IMR-90 (cell line): ENCODE results near the gene NPAS3. TPM values are rescaled to one million over a fixed set of nuclear protein-coding genes. Genes with fewer than 3 reads are reported as not detected.

Experiments
- ATAC-seq: fragments of 200-7000 bp; cut with Tn5 transposase; 2 replicates; pipeline ENCODE4 v1.9.1; 2020; ENCODE audit warnings: low read depth, mild to moderate bottlenecking, moderate library complexity
- BruUV-seq: library from RNA; stranded (reverse); fragments of 400-500 nt; replicated peaks from 2 replicates; lab custom pipeline; 2021; lab: Mats Ljungman, UMichigan
- CTCF ChIA-PET: fragments of 300-600 bp; formaldehyde crosslinking; extraction: SDS; loops from one replicate; lab custom pipeline; 2021; ENCODE audit warnings: antibody characterized with exemption; lab: Yijun Ruan, JAX
- POLR2A ChIA-PET: fragments of 300-600 bp; sonication (Branson Sonifier 250); formaldehyde crosslinking; loops from one replicate; lab custom pipeline; 2022; ENCODE audit warnings: antibody characterized with exemption; ENCODE audit not compliant: unreplicated experiment; lab: Charles Lee
- DNase-seq: peaks from one replicate; pipeline ENCODE4 v3.0.0; 2013
- H2AFZ ChIP-seq: replicated peaks from 2 replicates; pipeline ENCODE3; 2013; ENCODE audit warnings: low read length, mild to moderate bottlenecking; ENCODE audit not compliant: poor library complexity
- H2AK5ac ChIP-seq: 2 replicates; pipeline ENCODE4 v1.6.1; 2013; ENCODE audit warnings: low read depth, low read length, inconsistent platforms
- H2AK9ac ChIP-seq: replicated peaks from 2 replicates; pipeline ENCODE3; 2013; ENCODE audit warnings: mild to moderate bottlenecking, low read depth, low read length, moderate library complexity; ENCODE audit not compliant: poor library complexity
- H2BK120ac ChIP-seq: 2 replicates; pipeline ENCODE4 v1.6.1; 2013; ENCODE audit warnings: low read depth, low read length, inconsistent platforms
- H2BK15ac ChIP-seq: 3 replicates; pipeline ENCODE4 v1.6.1; 2013; ENCODE audit warnings: low read depth, low read length, inconsistent platforms
- H2BK20ac ChIP-seq: 2 replicates; pipeline ENCODE4 v1.6.1; 2013; ENCODE audit warnings: low read depth, mild to moderate bottlenecking, inconsistent platforms, low read length, moderate library complexity
- H2BK5ac ChIP-seq: 2 replicates; pipeline ENCODE4 v1.6.1; 2013; ENCODE audit warnings: mild to moderate bottlenecking, low read depth, low read length, inconsistent platforms; ENCODE audit not compliant: poor library complexity, severe bottlenecking
- H3K14ac ChIP-seq: replicated peaks from 2 replicates; pipeline ENCODE4 v1.6.1; 2013; ENCODE audit warnings: low read depth, low read length, inconsistent platforms
- H3K18ac ChIP-seq: 2 replicates; pipeline ENCODE4 v1.6.1; 2013; ENCODE audit warnings: low read depth, low read length, control low read depth
- H3K23ac ChIP-seq: 2 replicates; pipeline ENCODE4 v1.6.1; 2013; ENCODE audit warnings: low read depth, low read length, inconsistent platforms
- H3K27ac ChIP-seq: 2 replicates; pipeline ENCODE4 v1.5.1; 2013; ENCODE audit warnings: mild to moderate bottlenecking, control low read depth, low read length; ENCODE audit not compliant: insufficient read depth
- H3K27me3 ChIP-seq: 2 replicates; pipeline ENCODE4 v1.6.1; 2013; ENCODE audit warnings: low read length; ENCODE audit not compliant: control insufficient read depth, insufficient read depth
- H3K36me3 ChIP-seq: 2 replicates; pipeline ENCODE4 v1.6.1; 2013; ENCODE audit warnings: low read length, mixed read lengths; ENCODE audit not compliant: control insufficient read depth, insufficient read depth
- H3K4ac ChIP-seq: 2 replicates; pipeline ENCODE4 v1.6.1; 2013; ENCODE audit warnings: low read depth, low read length, inconsistent platforms
- H3K4me1 ChIP-seq: 2 replicates; pipeline ENCODE4 v1.6.1; 2013; ENCODE audit warnings: low read length, mixed read lengths; ENCODE audit not compliant: control insufficient read depth, insufficient read depth
- H3K4me2 ChIP-seq: 2 replicates; pipeline ENCODE4 v1.6.1; 2013; ENCODE audit warnings: low read depth, mild to moderate bottlenecking, control low read depth, low read length, moderate library complexity
- H3K4me3 ChIP-seq: 2 replicates; pipeline ENCODE4 v1.5.1; 2013; ENCODE audit warnings: low read depth, mild to moderate bottlenecking, control low read depth, low read length, moderate library complexity; ENCODE audit not compliant: insufficient read depth
- H3K56ac ChIP-seq: 2 replicates; pipeline ENCODE4 v1.6.1; 2013; ENCODE audit warnings: low read length, inconsistent platforms; ENCODE audit not compliant: insufficient read depth; ENCODE audit errors: extremely low read depth
- H3K79me1 ChIP-seq, 2 experiments: 2 replicates each; pipeline ENCODE4 v1.6.1; 2013; ENCODE audit warnings: low read length in 2 of 2, inconsistent platforms in 1 of 2, low read depth in 1 of 2
- H3K9ac ChIP-seq: 2 replicates; pipeline ENCODE4 v1.6.1; 2013; ENCODE audit warnings: low read depth, low read length, control low read depth
- H3K9me1 ChIP-seq: 2 replicates; pipeline ENCODE4 v1.6.1; 2013; ENCODE audit warnings: low read length, inconsistent platforms; ENCODE audit not compliant: insufficient read depth
- H3K9me3 ChIP-seq: 2 replicates; pipeline ENCODE4 v1.6.1; 2013; ENCODE audit warnings: low read length; ENCODE audit not compliant: control insufficient read depth, insufficient read depth
- H4K20me1 ChIP-seq: 2 replicates; pipeline ENCODE4 v1.6.1; 2013; ENCODE audit warnings: low read length, inconsistent platforms; ENCODE audit not compliant: insufficient read depth
- H4K5ac ChIP-seq: 2 replicates; pipeline ENCODE4 v1.6.1; 2013; ENCODE audit warnings: mild to moderate bottlenecking, low read depth, low read length, control low read depth
- H4K8ac ChIP-seq, 2 experiments: 2 replicates each; pipeline ENCODE4 v1.6.1; 2013; ENCODE audit warnings: low read depth in 2 of 2, low read length in 2 of 2, control low read depth in 1 of 2, inconsistent platforms in 1 of 2
- H4K91ac ChIP-seq: 2 replicates; pipeline ENCODE4 v1.6.1; 2013; ENCODE audit warnings: low read depth, low read length, inconsistent platforms; ENCODE audit not compliant: insufficient read depth
- BHLHE40 ChIP-seq: fragments of 150-350 bp; IDR thresholded peaks from 2 replicates; pipeline ENCODE4 v1.6.1; 2016; ENCODE audit warnings: mild to moderate bottlenecking, low read depth, low read length
- CHD1 ChIP-seq: IDR thresholded peaks from 2 replicates; pipeline ENCODE4 v1.6.1; 2012; ENCODE audit warnings: low read depth, low read length, improper control_type of control experiment
- MXI1 ChIP-seq: IDR thresholded peaks from 2 replicates; pipeline ENCODE4 v1.6.1; 2012; ENCODE audit warnings: low read depth, mild to moderate bottlenecking, low read length, moderate library complexity, borderline replicate concordance
- RAD21 ChIP-seq: IDR thresholded peaks from 2 replicates; pipeline ENCODE4 v1.6.1; 2012; ENCODE audit warnings: low read length, improper control_type of control experiment
- WGBS, 2 experiments: methylation state at CpG; one replicate each; pipeline versions ENCODE4 v1.1.5 to v1.1.7; 2013; ENCODE audit warnings: missing lambda C conversion rate in 2 of 2; ENCODE audit not compliant: insufficient read length in 1 of 2; ENCODE audit errors: extremely low coverage in 2 of 2; 5-methylcytosine and 5-hydroxymethylcytosine counted together
- dilution Hi-C: fragments of 300-500 bp; cut with HindIII; formaldehyde crosslinking; loops from one replicate; pipeline ENCODE4 v1.14.3; 2018; ENCODE audit warnings: low sequenced_read_pairs; ENCODE audit not compliant: unreplicated experiment
- in situ Hi-C: fragments of 300-500 bp; cut with MboI; formaldehyde crosslinking; loops from 3 replicates; pipeline ENCODE4 v1.14.3; 2019; ENCODE audit warnings: low sequenced_read_pairs, inconsistent platforms, mixed read lengths
- intact Hi-C: fragments of 100-400 bp; cut with micrococcal nuclease; formaldehyde crosslinking; loops from 2 replicates; pipeline ENCODE4 v1.10.0; 2022
- polyA plus RNA-seq, 3 experiments: library from polyadenylated mRNA; depleted of rRNA; stranded (reverse); fragments of >200 nt; gene quantifications; 2 replicates each; pipeline ENCODE4 v1.2.3, GENCODE V29; 2012; ENCODE audit warnings: low replicate concordance in 1 of 3
- total RNA-seq: library from RNA; depleted of rRNA; stranded (reverse); fragments of >200 nt; gene quantifications from 2 replicates; pipeline ENCODE4 v1.2.3, GENCODE V29; 2012
- TF ChIP-seq, protein P1 (sequence below): fragments of 150-350 bp; IDR thresholded peaks from 2 replicates; pipeline ENCODE4 v1.6.1; 2016; ENCODE audit warnings: low read depth, mild to moderate bottlenecking, low read length, moderate library complexity, borderline replicate concordance
- TF ChIP-seq, protein P2 (sequence below): fragments of 150-350 bp; IDR thresholded peaks from 2 replicates; pipeline ENCODE4 v1.6.1; 2017; ENCODE audit warnings: mild to moderate bottlenecking, antibody characterized with exemption, low read length, low read depth

The NPAS3 gene
- total and polyA plus RNA-seq, 2 of the 4 experiments (the other 2 are of a cell fraction) = not detected

DNA sequence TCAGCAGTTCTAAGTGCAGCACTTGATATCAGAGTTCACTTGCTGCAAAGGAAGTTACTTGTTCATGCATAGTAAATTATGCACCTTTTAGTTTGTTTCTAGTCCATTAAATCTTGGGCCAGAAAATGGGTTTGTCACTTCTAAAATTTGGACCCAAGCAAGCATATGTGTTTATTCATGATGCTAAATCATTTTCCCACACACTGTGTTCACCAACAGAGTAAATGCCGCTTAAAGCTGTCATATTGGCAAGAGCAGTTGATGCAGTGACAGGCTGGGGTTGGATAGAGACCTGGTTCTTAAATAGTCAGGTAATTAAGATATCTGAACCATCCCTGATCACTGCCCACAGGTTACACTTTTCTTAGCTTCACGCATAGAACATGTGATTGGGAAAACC lies 602.5 kb downstream of the NPAS3 start:
- in situ Hi-C loops = no loop called here
- no peak overlapping the region for H3K14ac ChIP-seq
- ChIA-PET POLR2A (no interaction called here), CTCF (no interaction called here)
- H4K8ac ChIP-seq = no peak overlapping the region
- H3K23ac ChIP-seq = no peak overlapping the region
- H3K27ac ChIP-seq = no peak overlapping the region
- H3K79me1 ChIP-seq = no peaks in the 10 kb centered on the region
- H2AK5ac ChIP-seq = no peak overlapping the region
- WGBS, 2 experiments = no CpG with 5 or more reads among the region's 2 CpGs
- H3K4me2 ChIP-seq = no peak overlapping the region
- no peak overlapping the region for H3K56ac ChIP-seq
- H2AK9ac ChIP-seq = no peak overlapping the region
- no peak overlapping the region for H4K91ac ChIP-seq
- BruUV-seq = no TSS peak
- H3K4me3 ChIP-seq = no peak overlapping the region
- ATAC-seq = no peak
- no peak overlapping the region for H2BK15ac ChIP-seq
- dilution Hi-C loops = no loop called here
- H2BK120ac ChIP-seq = no peak overlapping the region
- H3K9ac ChIP-seq = no peak overlapping the region
- no peaks in the 10 kb centered on the region for H3K27me3 ChIP-seq
- intact Hi-C loops = no loop called here
- no peak for DNase-seq
- no peak overlapping the region for H3K4ac ChIP-seq
- H3K36me3 ChIP-seq = no peaks in the 10 kb centered on the region
- TF ChIP-seq, protein P1, sequence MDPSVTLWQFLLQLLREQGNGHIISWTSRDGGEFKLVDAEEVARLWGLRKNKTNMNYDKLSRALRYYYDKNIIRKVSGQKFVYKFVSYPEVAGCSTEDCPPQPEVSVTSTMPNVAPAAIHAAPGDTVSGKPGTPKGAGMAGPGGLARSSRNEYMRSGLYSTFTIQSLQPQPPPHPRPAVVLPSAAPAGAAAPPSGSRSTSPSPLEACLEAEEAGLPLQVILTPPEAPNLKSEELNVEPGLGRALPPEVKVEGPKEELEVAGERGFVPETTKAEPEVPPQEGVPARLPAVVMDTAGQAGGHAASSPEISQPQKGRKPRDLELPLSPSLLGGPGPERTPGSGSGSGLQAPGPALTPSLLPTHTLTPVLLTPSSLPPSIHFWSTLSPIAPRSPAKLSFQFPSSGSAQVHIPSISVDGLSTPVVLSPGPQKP = no peak
- TF ChIP-seq BHLHE40 = no peak
- no peak for TF ChIP-seq RAD21
- TF ChIP-seq, protein P2, sequence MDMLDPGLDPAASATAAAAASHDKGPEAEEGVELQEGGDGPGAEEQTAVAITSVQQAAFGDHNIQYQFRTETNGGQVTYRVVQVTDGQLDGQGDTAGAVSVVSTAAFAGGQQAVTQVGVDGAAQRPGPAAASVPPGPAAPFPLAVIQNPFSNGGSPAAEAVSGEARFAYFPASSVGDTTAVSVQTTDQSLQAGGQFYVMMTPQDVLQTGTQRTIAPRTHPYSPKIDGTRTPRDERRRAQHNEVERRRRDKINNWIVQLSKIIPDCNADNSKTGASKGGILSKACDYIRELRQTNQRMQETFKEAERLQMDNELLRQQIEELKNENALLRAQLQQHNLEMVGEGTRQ = no peak
- no peak for TF ChIP-seq CHD1
- TF ChIP-seq MXI1 = no peak
- no peaks in the 10 kb centered on the region for H3K9me1 ChIP-seq
- no peaks in the 10 kb centered on the region for H3K4me1 ChIP-seq
- H2AFZ ChIP-seq = no peak overlapping the region
- H3K18ac ChIP-seq = no peak overlapping the region
- H4K20me1 ChIP-seq = no peaks in the 10 kb centered on the region
- H4K5ac ChIP-seq = no peak overlapping the region
- no peak overlapping the region for H2BK5ac ChIP-seq
- H3K9me3 ChIP-seq = no peaks in the 10 kb centered on the region
- no peak overlapping the region for H2BK20ac ChIP-seq
